ENCODE results near the gene AVPR2.

DNA sequence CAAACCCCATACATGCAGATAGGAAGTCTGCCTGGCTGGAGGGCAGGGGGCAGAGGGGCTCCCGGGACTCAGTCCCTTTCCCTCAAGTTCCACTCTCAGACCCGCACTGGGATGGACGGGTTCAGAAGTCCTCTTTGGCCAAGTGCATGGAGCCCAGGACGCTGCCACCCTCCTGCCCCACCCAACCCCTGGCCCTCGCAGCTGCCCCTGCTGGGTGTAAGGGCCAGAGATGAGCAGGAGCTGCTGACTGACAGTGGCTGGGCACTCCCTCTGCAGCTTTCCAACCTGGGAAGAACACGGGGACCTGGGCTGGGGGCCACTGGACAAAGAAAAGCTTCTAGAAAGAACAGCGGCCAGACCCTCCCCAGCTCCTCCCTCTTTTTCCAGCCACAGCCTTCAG is 21.9 kb upstream of the AVPR2 start:
- TF ChIP-seq, protein P1, sequence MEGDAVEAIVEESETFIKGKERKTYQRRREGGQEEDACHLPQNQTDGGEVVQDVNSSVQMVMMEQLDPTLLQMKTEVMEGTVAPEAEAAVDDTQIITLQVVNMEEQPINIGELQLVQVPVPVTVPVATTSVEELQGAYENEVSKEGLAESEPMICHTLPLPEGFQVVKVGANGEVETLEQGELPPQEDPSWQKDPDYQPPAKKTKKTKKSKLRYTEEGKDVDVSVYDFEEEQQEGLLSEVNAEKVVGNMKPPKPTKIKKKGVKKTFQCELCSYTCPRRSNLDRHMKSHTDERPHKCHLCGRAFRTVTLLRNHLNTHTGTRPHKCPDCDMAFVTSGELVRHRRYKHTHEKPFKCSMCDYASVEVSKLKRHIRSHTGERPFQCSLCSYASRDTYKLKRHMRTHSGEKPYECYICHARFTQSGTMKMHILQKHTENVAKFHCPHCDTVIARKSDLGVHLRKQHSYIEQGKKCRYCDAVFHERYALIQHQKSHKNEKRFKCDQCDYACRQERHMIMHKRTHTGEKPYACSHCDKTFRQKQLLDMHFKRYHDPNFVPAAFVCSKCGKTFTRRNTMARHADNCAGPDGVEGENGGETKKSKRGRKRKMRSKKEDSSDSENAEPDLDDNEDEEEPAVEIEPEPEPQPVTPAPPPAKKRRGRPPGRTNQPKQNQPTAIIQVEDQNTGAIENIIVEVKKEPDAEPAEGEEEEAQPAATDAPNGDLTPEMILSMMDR (conservative IDR thresholded peaks at IDR 0.05): no peak
- TF ChIP-seq EZH2 (IDR thresholded peaks at IDR 0.05; ENCODE audit: low read depth): no peak

All from PC-9 (cell line).